Keratinocyte (primary cell): Measurements from ENCODE around the gene TNFSF8. TPM values are rescaled to one million over a fixed set of nuclear protein-coding genes. Genes with fewer than 3 reads are reported as not detected.

ENCODE experiments used
- DNase-seq: peaks from one replicate; pipeline ENCODE4 v3.0.0-alpha.2; 2011; ENCODE audit warnings: low read depth, missing footprints, low spot score
- FAIRE-seq: peaks from 2 replicates; lab custom pipeline; 2011; peaks lifted over from hg19 to GRCh38; lab: Jason Lieb, UNC
- H2AFZ ChIP-seq: 2 replicates; pipeline ENCODE4 v1.6.0; 2012; ENCODE audit warnings: low read length, control low read depth, inconsistent platforms; ENCODE audit not compliant: control insufficient read depth
- H3K27ac ChIP-seq: 2 replicates; pipeline ENCODE4 v1.5.1; 2011; ENCODE audit warnings: low read length; ENCODE audit not compliant: control insufficient read depth, insufficient read depth
- H3K27me3 ChIP-seq: 3 replicates; pipeline ENCODE4 v1.6.0; 2011; ENCODE audit warnings: low read length; ENCODE audit not compliant: control insufficient read depth, insufficient read depth; ENCODE audit errors: extremely low read depth
- H3K36me3 ChIP-seq, 2 experiments: 2 replicates in 1 of 2; 3 replicates in 1 of 2; pipeline ENCODE4 v1.5.1; 2011; ENCODE audit warnings: low read length in 2 of 2, mild to moderate bottlenecking in 1 of 2; ENCODE audit not compliant: control insufficient read depth in 2 of 2, insufficient read depth in 2 of 2; ENCODE audit errors: extremely low read depth in 1 of 2
- H3K4me1 ChIP-seq: 3 replicates; pipeline ENCODE4 v1.5.1; 2011; ENCODE audit warnings: low read length; ENCODE audit not compliant: control insufficient read depth, insufficient read depth; ENCODE audit errors: extremely low read depth
- H3K4me2 ChIP-seq: 3 replicates; pipeline ENCODE4 v1.6.0; 2011; ENCODE audit warnings: low read depth, low read length; ENCODE audit not compliant: control insufficient read depth, insufficient read depth; ENCODE audit errors: extremely low read depth
- H3K4me3 ChIP-seq, 3 experiments: fragments of 200-600 bp in 1 of 3; sonication (generic) in 1 of 3; 2 replicates in 2 of 3; 3 replicates in 1 of 3; pipeline ENCODE4 v1.5.1; 2011 to 2016; ENCODE audit warnings: low read length in 3 of 3, mild to moderate bottlenecking in 3 of 3, control low read depth in 2 of 3, inconsistent platforms in 1 of 3, low read depth in 1 of 3, mixed read lengths in 1 of 3, mixed run types in 1 of 3, moderate library complexity in 1 of 3; ENCODE audit not compliant: control insufficient read depth in 2 of 3, insufficient read depth in 2 of 3; ENCODE audit errors: extremely low read depth in 1 of 3
- H3K79me2 ChIP-seq: 2 replicates; pipeline ENCODE4 v1.6.0; 2012; ENCODE audit warnings: low read length; ENCODE audit not compliant: control insufficient read depth, insufficient read depth
- H3K9ac ChIP-seq: 3 replicates; pipeline ENCODE4 v1.6.0; 2011; ENCODE audit warnings: low read length; ENCODE audit not compliant: control insufficient read depth, insufficient read depth; ENCODE audit errors: extremely low read depth
- H3K9me1 ChIP-seq: 3 replicates; pipeline ENCODE4 v1.6.0; 2011; ENCODE audit warnings: low read length; ENCODE audit not compliant: control insufficient read depth, insufficient read depth; ENCODE audit errors: extremely low read depth
- H3K9me3 ChIP-seq: 2 replicates; pipeline ENCODE4 v1.5.1; 2012; ENCODE audit warnings: low read depth, low read length; ENCODE audit not compliant: control insufficient read depth
- H4K20me1 ChIP-seq: 3 replicates; pipeline ENCODE4 v1.6.0; 2011; ENCODE audit warnings: low read length; ENCODE audit not compliant: control insufficient read depth, insufficient read depth; ENCODE audit errors: extremely low read depth
- EZH2 ChIP-seq: IDR thresholded peaks from one replicate; pipeline ENCODE4 v1.6.1; 2012; ENCODE audit warnings: inconsistent platforms, mild to moderate bottlenecking, low read length, moderate library complexity
- dilution Hi-C: fragments of 300-500 bp; cut with MboI; formaldehyde crosslinking; loops from one replicate; pipeline ENCODE4 v1.7.0; 2020; ENCODE audit warnings: low sequenced_read_pairs; ENCODE audit not compliant: extremely low pct_ligation_motif_present
- polyA plus RNA-seq, 5 experiments: library from polyadenylated mRNA; depleted of rRNA in 3 of 5; stranded (reverse) in 3 of 5; stranded (forward) in 1 of 5; unstranded in 1 of 5; fragments of >200 nt; gene quantifications; 1 replicate in 1 of 5; 2 replicates in 3 of 5; 3 replicates in 1 of 5; pipeline versions ENCODE4 v1.2.1 to v1.2.3, GENCODE V29; 2011 to 2012; ENCODE audit warnings: missing spikeins in 2 of 5, low read depth in 1 of 5, low replicate concordance in 1 of 5
- TF ChIP-seq, protein P1 (sequence below), 3 experiments: IDR thresholded peaks in 1 of 3; conservative IDR thresholded peaks in 1 of 3; optimal IDR thresholded peaks in 1 of 3; 2 replicates in 2 of 3; 3 replicates in 1 of 3; pipeline versions ENCODE3 to v1.5.1; 2011; ENCODE audit warnings: low read length in 3 of 3, mild to moderate bottlenecking in 3 of 3, moderate library complexity in 2 of 3, control low read depth in 1 of 3, inconsistent platforms in 1 of 3; ENCODE audit not compliant: insufficient read depth in 2 of 3; ENCODE audit errors: extremely low read depth in 1 of 3

Gene TNFSF8
- polyA plus RNA-seq, 1 donor (not counting 4 experiments of a cell fraction or from before 2014, with no cell fraction given), result not detected

DNA sequence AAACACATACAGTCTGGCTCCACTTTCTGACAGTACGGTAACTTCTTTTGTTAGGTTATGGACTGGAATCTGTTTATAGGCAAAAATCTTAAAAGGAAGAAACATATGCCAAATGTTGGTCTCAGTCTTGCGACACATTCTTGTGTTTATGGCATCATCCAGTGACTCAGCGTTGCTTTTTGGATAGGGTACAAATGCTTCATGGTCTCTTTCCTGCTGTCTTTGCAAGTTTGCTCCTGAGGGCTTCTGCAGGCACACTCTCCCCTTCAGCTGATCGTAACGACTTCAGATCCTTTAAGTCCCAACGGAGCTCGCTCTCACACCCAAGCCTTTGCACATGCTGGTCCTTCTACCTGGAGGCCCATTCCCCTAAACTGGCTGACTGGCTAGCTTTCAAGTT is 23.6 kb upstream of the TNFSF8 start:
- peak; percentile 71 for FAIRE-seq
- DNase-seq, result no peak
- Histone ChIP-seq H3K36me3 (no peaks in the 10 kb centered on the region), H3K4me2 (peak overlapping the region; percentile 53), H3K27ac (no peak overlapping the region), H4K20me1 (no peaks in the 10 kb centered on the region), H2AFZ (no peak overlapping the region), H3K9me3 (no peaks in the 10 kb centered on the region), H3K4me1 (peaks cover 8% of the 10 kb centered on the region), H3K27me3 (no peaks in the 10 kb centered on the region), H3K9me1 (no peaks in the 10 kb centered on the region), H3K4me3 (no peak overlapping the region), H3K79me2 (no peaks in the 10 kb centered on the region), H3K9ac (no peak overlapping the region)
- dilution Hi-C loops, result no loop called here
- TF ChIP-seq EZH2, result no peak
- TF ChIP-seq, protein P1, sequence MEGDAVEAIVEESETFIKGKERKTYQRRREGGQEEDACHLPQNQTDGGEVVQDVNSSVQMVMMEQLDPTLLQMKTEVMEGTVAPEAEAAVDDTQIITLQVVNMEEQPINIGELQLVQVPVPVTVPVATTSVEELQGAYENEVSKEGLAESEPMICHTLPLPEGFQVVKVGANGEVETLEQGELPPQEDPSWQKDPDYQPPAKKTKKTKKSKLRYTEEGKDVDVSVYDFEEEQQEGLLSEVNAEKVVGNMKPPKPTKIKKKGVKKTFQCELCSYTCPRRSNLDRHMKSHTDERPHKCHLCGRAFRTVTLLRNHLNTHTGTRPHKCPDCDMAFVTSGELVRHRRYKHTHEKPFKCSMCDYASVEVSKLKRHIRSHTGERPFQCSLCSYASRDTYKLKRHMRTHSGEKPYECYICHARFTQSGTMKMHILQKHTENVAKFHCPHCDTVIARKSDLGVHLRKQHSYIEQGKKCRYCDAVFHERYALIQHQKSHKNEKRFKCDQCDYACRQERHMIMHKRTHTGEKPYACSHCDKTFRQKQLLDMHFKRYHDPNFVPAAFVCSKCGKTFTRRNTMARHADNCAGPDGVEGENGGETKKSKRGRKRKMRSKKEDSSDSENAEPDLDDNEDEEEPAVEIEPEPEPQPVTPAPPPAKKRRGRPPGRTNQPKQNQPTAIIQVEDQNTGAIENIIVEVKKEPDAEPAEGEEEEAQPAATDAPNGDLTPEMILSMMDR (optimal IDR thresholded peaks at IDR 0.05 in 1 of 3, IDR thresholded peaks at IDR 0.05 in 1 of 3, conservative IDR thresholded peaks at IDR 0.05 in 1 of 3; ENCODE audit: extremely low read depth in 1 of 3, insufficient read depth in 2 of 3, low read length in 3 of 3), result no peak

DNA sequence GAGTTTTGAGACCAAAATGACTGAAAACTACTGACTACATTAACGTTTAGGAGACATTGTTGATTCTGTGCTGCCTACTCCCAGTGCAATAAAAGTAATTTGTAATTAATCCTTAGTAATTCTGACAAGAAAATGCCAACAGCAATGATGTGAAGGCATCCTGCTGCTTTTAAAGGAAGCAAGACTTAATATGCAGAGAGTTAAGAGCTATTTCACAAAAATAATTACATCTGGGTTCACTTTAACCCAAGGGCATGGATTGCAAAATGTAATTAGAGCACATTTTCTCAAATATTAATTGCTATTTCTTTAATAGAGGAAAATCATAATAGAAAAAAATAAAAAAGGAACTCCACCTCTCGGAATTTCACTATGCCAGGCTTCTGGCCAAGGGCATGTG is 22.7 kb upstream of the TNFSF8 start:
- H3K4me2 ChIP-seq, result no peak overlapping the region
- FAIRE-seq (no peak), DNase-seq (no peak)
- no peaks in the 10 kb centered on the region for H3K9me1 ChIP-seq
- H3K79me2 ChIP-seq, result no peaks in the 10 kb centered on the region
- TF ChIP-seq, protein P1 (optimal IDR thresholded peaks at IDR 0.05 in 1 of 3, IDR thresholded peaks at IDR 0.05 in 1 of 3, conservative IDR thresholded peaks at IDR 0.05 in 1 of 3; ENCODE audit: extremely low read depth in 1 of 3, insufficient read depth in 2 of 3, low read length in 3 of 3), result no peak
- no peak for TF ChIP-seq EZH2
- H4K20me1 ChIP-seq, result no peaks in the 10 kb centered on the region
- H3K27ac ChIP-seq, result no peak overlapping the region
- no peak overlapping the region for H3K9ac ChIP-seq
- no peaks in the 10 kb centered on the region for H3K9me3 ChIP-seq
- no peak overlapping the region for H3K4me3 ChIP-seq
- H3K36me3 ChIP-seq, result no peaks in the 10 kb centered on the region
- dilution Hi-C loops, result no loop called here
- H3K4me1 ChIP-seq, result peaks cover 8% of the 10 kb centered on the region
- H3K27me3 ChIP-seq, result no peaks in the 10 kb centered on the region
- no peak overlapping the region for H2AFZ ChIP-seq
